ENCODE data around the gene CTTN.

The CTTN gene

DNA sequence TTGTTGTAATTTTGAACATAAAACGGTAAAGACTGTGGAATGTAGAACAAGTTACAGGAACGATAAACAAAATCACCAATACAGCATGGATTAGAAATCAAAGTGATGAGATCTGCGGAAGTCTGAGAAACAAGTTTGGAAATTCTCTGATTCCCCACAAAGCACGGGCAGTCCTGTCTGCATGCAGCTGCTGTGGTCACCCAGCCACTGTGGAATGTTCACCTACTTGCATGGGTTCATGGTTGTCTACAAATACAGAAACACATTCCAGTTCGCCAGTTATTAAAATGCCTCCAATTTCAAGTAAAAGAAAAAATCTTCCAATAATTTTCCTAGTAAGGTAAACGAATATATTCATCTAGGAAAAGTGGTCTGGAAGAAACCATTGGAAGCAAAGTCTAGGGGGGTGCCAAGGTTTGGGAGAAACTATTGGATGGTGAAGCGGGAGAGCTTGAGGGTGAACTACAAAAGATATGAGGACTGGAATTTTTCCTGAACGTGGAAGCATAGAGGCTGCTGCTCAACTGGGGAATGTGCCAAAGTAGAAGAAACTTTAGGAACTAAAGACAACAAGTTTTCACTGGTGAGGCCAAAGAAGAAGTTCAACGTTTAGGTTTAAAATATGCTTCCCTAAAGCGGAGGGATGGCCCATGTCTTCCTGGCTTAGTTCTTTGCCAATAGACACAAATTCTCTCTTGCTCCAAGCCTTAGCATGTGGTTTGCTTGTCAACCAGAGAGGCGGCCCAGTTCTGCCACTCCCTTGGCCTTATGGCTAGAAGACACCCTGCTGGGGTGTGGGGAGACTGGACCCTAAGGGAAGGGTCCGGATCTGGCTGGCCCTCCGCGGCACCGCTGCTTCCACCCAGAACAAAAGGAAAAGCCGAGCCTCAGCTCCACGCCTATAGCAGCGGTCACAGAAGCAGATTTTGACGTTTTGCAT lies 70.2 kb downstream of the CTTN start:
- in situ Hi-C loops (cut with MboI; ENCODE audit: low sequenced_read_pairs, unreplicated experiment): loop anchor here (10.0 to 25.0 kb wide), 2 partner anchors 286 to 944 kb away; no protein-coding TSS in a partner anchor
- no peak for DNase-seq (ENCODE audit: low spot score)
- TF ChIP-seq, protein P1, sequence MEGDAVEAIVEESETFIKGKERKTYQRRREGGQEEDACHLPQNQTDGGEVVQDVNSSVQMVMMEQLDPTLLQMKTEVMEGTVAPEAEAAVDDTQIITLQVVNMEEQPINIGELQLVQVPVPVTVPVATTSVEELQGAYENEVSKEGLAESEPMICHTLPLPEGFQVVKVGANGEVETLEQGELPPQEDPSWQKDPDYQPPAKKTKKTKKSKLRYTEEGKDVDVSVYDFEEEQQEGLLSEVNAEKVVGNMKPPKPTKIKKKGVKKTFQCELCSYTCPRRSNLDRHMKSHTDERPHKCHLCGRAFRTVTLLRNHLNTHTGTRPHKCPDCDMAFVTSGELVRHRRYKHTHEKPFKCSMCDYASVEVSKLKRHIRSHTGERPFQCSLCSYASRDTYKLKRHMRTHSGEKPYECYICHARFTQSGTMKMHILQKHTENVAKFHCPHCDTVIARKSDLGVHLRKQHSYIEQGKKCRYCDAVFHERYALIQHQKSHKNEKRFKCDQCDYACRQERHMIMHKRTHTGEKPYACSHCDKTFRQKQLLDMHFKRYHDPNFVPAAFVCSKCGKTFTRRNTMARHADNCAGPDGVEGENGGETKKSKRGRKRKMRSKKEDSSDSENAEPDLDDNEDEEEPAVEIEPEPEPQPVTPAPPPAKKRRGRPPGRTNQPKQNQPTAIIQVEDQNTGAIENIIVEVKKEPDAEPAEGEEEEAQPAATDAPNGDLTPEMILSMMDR (IDR thresholded peaks at IDR 0.05; ENCODE audit: borderline replicate concordance, control extremely low read depth, extremely low read depth, insufficient read depth, missing control alignments): no peak

DNA sequence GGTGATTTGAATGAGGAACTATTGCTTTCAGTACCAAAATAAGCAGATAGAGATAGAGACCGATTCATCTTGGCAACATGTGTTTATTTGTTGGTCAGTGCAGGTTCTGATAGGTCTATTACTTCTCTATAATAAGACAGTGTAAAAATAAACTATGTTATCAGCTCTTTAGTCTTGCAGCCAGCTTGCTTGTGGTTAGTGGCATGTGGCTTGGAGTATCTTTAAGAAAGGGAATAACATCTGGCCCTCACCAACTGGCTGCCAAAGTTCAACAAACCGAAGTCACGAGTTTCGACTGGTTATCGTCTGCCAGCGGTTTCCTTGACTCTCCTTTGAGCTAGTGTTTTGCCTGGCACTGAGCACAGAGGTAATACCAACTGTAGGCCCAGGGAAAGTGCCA lies 71.8 kb downstream of the CTTN start:
- in situ Hi-C loops (cut with MboI; ENCODE audit: low sequenced_read_pairs, unreplicated experiment): loop anchor here (25.0 kb wide), 1 partner anchor 942 kb away; no protein-coding TSS in a partner anchor
- TF ChIP-seq, protein P1 (IDR thresholded peaks at IDR 0.05; ENCODE audit: borderline replicate concordance, control extremely low read depth, extremely low read depth, insufficient read depth, missing control alignments): no peak
- DNase-seq (ENCODE audit: low spot score): no peak

DNA sequence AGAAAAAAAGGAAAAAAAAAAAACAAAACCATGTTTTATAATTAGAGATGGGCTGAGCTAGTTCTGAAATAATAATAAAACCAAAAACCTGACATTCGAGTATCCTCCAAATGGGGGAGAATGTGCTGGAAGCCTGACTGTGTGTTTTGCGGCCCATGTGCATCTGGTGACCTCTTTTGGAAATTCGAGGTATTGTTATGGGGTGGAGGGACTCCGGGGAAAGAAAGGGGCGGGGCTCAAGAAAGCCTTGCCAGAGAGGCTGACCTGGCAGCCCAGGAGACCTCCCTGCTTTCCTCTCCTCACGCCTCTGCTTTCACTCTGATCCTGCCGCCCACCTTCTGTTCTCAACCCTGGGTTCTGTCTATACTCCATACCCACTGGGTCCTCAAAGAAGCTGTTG lies 72.9 kb downstream of the CTTN start:
- TF ChIP-seq, protein P1 (IDR thresholded peaks at IDR 0.05; ENCODE audit: borderline replicate concordance, control extremely low read depth, extremely low read depth, insufficient read depth, missing control alignments): peak; percentile 37
- peak; percentile 78 for DNase-seq (ENCODE audit: low spot score)
- in situ Hi-C loops (cut with MboI; ENCODE audit: low sequenced_read_pairs, unreplicated experiment): loop anchor here (25.0 kb wide), 1 partner anchor 941 kb away; no protein-coding TSS in a partner anchor

DNA sequence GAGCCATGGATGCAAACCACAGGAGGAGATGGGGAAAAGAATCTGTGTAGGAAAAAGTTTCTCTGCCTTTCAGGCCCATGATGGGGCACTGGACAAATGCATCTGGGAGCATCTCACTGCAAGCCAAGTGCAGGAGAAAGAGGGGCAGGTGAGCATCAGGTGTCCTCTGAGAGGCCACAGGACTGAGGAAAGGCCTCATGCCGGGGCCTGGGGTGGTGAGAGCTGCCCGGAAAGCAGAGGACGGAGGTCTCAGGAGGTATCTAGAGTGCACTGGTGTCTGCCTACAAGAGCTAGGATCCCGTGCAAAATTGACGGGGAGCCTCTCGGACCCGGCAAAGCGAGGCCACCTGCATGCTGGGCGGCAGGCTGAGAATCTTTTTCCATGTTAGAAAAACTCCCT lies 73.9 kb downstream of the CTTN start:
- DNase-seq (ENCODE audit: low spot score): no peak
- in situ Hi-C loops (cut with MboI; ENCODE audit: low sequenced_read_pairs, unreplicated experiment): loop anchor here (25.0 kb wide), 1 partner anchor 940 kb away; no protein-coding TSS in a partner anchor
- TF ChIP-seq, protein P1 (IDR thresholded peaks at IDR 0.05; ENCODE audit: borderline replicate concordance, control extremely low read depth, extremely low read depth, insufficient read depth, missing control alignments): no peak

DNA sequence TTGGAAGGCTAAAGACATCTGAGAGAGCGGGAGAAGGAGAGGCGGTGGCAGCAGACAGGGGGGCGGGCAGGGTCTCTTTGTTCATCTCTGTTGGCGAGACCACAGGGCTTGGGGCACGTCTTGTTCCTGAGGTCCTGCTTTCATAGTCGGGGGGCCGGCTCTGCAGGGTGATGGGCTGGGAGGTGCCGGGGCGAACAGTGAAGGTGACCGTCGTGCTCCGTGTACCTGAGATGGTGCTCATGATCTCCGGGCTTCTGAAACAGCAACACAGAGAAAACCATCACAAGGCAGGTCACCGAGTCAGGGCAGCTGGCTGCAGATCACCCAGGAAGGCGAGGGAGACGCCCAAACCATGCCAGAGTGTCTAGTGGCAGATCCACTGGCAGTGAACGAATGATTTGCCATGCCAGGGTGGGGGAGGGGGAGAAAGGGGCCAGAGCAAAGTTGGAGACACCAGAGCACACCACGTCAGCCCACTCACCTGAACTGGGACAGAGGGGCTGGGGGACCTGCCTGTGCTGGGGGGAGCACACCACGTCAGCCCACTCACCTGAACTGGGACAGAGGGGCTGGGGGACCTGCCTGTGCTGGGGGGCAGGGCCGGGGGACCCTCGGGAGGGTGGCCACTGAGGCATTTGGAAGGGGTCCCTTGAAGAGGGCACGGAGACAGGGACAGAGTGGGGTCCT lies 75.0 kb downstream of the CTTN start:
- TF ChIP-seq, protein P1 (IDR thresholded peaks at IDR 0.05; ENCODE audit: borderline replicate concordance, control extremely low read depth, extremely low read depth, insufficient read depth, missing control alignments): no peak
- in situ Hi-C loops (cut with MboI; ENCODE audit: low sequenced_read_pairs, unreplicated experiment): loop anchor here (25.0 kb wide), 1 partner anchor 939 kb away; no protein-coding TSS in a partner anchor
- no peak for DNase-seq (ENCODE audit: low spot score)

Data from GM13976 (cell line).